GM23248 (cell line): ENCODE results near the gene SLC25A22. TPM values are rescaled to one million over a fixed set of nuclear protein-coding genes. Genes with fewer than 3 reads are reported as not detected.

Source experiments
- DNase-seq: peaks from one replicate; pipeline ENCODE4 v3.0.0-alpha.2; 2015
- H2AFZ ChIP-seq: fragments of 200-600 bp; sonication (generic); 2 replicates; pipeline ENCODE4 v1.6.1; 2016; ENCODE audit warnings: antibody characterized with exemption
- H3F3A ChIP-seq: fragments of 200-600 bp; sonication (generic); 2 replicates; pipeline ENCODE4 v1.6.1; 2016; ENCODE audit warnings: mild to moderate bottlenecking, antibody characterized with exemption, mixed run types; ENCODE audit not compliant: insufficient read depth
- H3K27ac ChIP-seq: fragments of 200-600 bp; sonication (generic); 2 replicates; pipeline ENCODE4 v1.5.1; 2016; ENCODE audit warnings: mild to moderate bottlenecking
- H3K27me3 ChIP-seq: fragments of 200-600 bp; sonication (generic); replicated peaks from 2 replicates; pipeline ENCODE4 v1.6.1; 2016; ENCODE audit warnings: mild to moderate bottlenecking; ENCODE audit not compliant: insufficient read depth
- H3K36me3 ChIP-seq: fragments of 200-600 bp; sonication (generic); 2 replicates; pipeline ENCODE4 v1.6.1; 2016; ENCODE audit warnings: low read depth, mild to moderate bottlenecking
- H3K4me1 ChIP-seq: fragments of 200-600 bp; sonication (generic); 2 replicates; pipeline ENCODE4 v1.6.1; 2016; ENCODE audit warnings: mild to moderate bottlenecking; ENCODE audit not compliant: insufficient read depth
- H3K4me2 ChIP-seq: fragments of 200-600 bp; sonication (generic); one replicate; pipeline ENCODE4 v1.6.1; 2016; ENCODE audit warnings: mild to moderate bottlenecking; ENCODE audit not compliant: unreplicated experiment
- H3K4me3 ChIP-seq: fragments of 200-600 bp; sonication (generic); 2 replicates; pipeline ENCODE4 v1.5.1; 2016; ENCODE audit warnings: mild to moderate bottlenecking
- H3K79me2 ChIP-seq: fragments of 200-600 bp; sonication (generic); 2 replicates; pipeline ENCODE4 v1.6.1; 2016; ENCODE audit warnings: mild to moderate bottlenecking; ENCODE audit not compliant: insufficient read depth
- H3K9ac ChIP-seq: fragments of 200-600 bp; sonication (generic); 2 replicates; pipeline ENCODE4 v1.6.1; 2016; ENCODE audit warnings: mild to moderate bottlenecking
- H3K9me2 ChIP-seq: fragments of 200-600 bp; sonication (generic); 2 replicates; pipeline ENCODE4 v1.6.1; 2016; ENCODE audit warnings: mixed run types, mild to moderate bottlenecking, moderate library complexity; ENCODE audit not compliant: insufficient read depth
- H3K9me3 ChIP-seq: fragments of 200-600 bp; sonication (generic); one replicate; pipeline ENCODE4 v1.6.1; 2017; ENCODE audit warnings: low read depth
- H4K20me1 ChIP-seq: fragments of 200-600 bp; sonication (generic); 2 replicates; pipeline ENCODE4 v1.6.0; 2016; ENCODE audit not compliant: insufficient read depth
- EZH2 ChIP-seq: fragments of 200-600 bp; sonication (generic); IDR thresholded peaks from 2 replicates; pipeline ENCODE4 v1.6.1; 2018; ENCODE audit warnings: antibody characterized with exemption, mild to moderate bottlenecking; ENCODE audit not compliant: insufficient read depth, poor library complexity, severe bottlenecking
- EZH2phosphoT487 ChIP-seq: fragments of 200-600 bp; sonication (generic); IDR thresholded peaks from 2 replicates; pipeline ENCODE4 v1.6.1; 2018; ENCODE audit warnings: antibody characterized with exemption, moderate library complexity, mild to moderate bottlenecking, low read depth; ENCODE audit not compliant: insufficient read depth
- WGBS, 2 experiments: methylation state at CpG; one replicate each; pipeline ENCODE4 v1.1.6; 2015 to 2017; ENCODE audit warnings: low lambda C conversion rate in 2 of 2, low coverage in 1 of 2; ENCODE audit errors: missing lambda C conversion rate in 2 of 2; 5-methylcytosine and 5-hydroxymethylcytosine counted together
- in situ Hi-C: fragments of 300-500 bp; cut with MboI; formaldehyde crosslinking; loops from 2 replicates; pipeline ENCODE4 v1.15.0; 2020
- polyA plus RNA-seq: library from polyadenylated mRNA; unstranded; fragments of >200 nt; fragmentation: Nextera tagmentation; extraction: Ambion mirVana; gene quantifications from 2 replicates; pipeline ENCODE4 v1.2.1, GENCODE V29; 2016
- total RNA-seq: library from RNA; depleted of rRNA; stranded (reverse); fragments of >200 nt; shearing (Covaris generic); gene quantifications from 2 replicates; pipeline ENCODE4 v1.2.3, GENCODE V29; 2014

SLC25A22 gene
- total and polyA plus RNA-seq, 2 experiments from 2014 or later, result 10.5 to 19.4 TPM

- Histone ChIP-seq H4K20me1 (no peaks in the 10 kb centered on the region), H2AFZ (no peak overlapping the region), H3K9me2 (no peaks in the 10 kb centered on the region), H3K36me3 (peaks cover 3% of the 10 kb centered on the region; the same call in 1 of the 2 replicates), H3K27me3 (peaks cover 7% of the 10 kb centered on the region; the same call in 1 of the 2 replicates), H3F3A (no peaks in the 10 kb centered on the region), H3K27ac (no peak overlapping the region), H3K9ac (no peak overlapping the region), H3K4me3 (no peak overlapping the region), H3K4me2 (no peak overlapping the region), H3K79me2 (peaks cover 27% of the 10 kb centered on the region), H3K4me1 (peaks cover 13% of the 10 kb centered on the region), H3K9me3 (no peaks in the 10 kb centered on the region)
- WGBS, 2 experiments, result 86% methylated on average over 12 of the region's 12 CpGs
- no peak for DNase-seq
- TF ChIP-seq EZH2 (no peak), EZH2phosphoT487 (no peak)
- in situ Hi-C loops, result no loop called here
Measured at GRCh38 chr11:825366-826226, 27.5 kb upstream of the SLC25A22 start.

- TF ChIP-seq EZH2 (no peak), EZH2phosphoT487 (no peak)
- DNase-seq, result no peak
- no peak overlapping the region for H2AFZ ChIP-seq
- H3K4me3 ChIP-seq, result no peak overlapping the region
- H3K9ac ChIP-seq, result no peak overlapping the region
- no peak overlapping the region for H3K4me2 ChIP-seq
- H3F3A ChIP-seq, result no peaks in the 10 kb centered on the region
- no peaks in the 10 kb centered on the region for H3K9me2 ChIP-seq
- no peaks in the 10 kb centered on the region for H4K20me1 ChIP-seq
- in situ Hi-C loops, result no loop called here
- H3K36me3 ChIP-seq, result peaks cover 3% of the 10 kb centered on the region; the same call in 1 of the 2 replicates
- H3K9me3 ChIP-seq, result no peaks in the 10 kb centered on the region
- WGBS, 2 experiments, result 74 to 81% methylated on average over 11 of the region's 11 CpGs
- no peak overlapping the region for H3K27ac ChIP-seq
- H3K27me3 ChIP-seq, result peaks cover 7% of the 10 kb centered on the region; the same call in 1 of the 2 replicates
- H3K79me2 ChIP-seq, result peaks cover 34% of the 10 kb centered on the region
- peaks cover 14% of the 10 kb centered on the region for H3K4me1 ChIP-seq
Measured at GRCh38 chr11:824942-825341, 26.9 kb upstream of the SLC25A22 start.

- H4K20me1 ChIP-seq, result no peaks in the 10 kb centered on the region
- 86 to 93% methylated on average over 39 to 53 of the region's 59 CpGs for WGBS, 2 experiments
- peaks cover 38% of the 10 kb centered on the region for H3K79me2 ChIP-seq
- H3F3A ChIP-seq, result no peaks in the 10 kb centered on the region
- no peak overlapping the region for H3K9ac ChIP-seq
- no peak overlapping the region for H2AFZ ChIP-seq
- H3K4me3 ChIP-seq, result no peak overlapping the region
- no peak overlapping the region for H3K4me2 ChIP-seq
- peaks cover 14% of the 10 kb centered on the region for H3K4me1 ChIP-seq
- no peaks in the 10 kb centered on the region for H3K9me3 ChIP-seq
- no peak for DNase-seq
- no peaks in the 10 kb centered on the region for H3K9me2 ChIP-seq
- in situ Hi-C loops, result no loop called here
- peaks cover 3% of the 10 kb centered on the region; the same call in 1 of the 2 replicates for H3K36me3 ChIP-seq
- H3K27ac ChIP-seq, result no peak overlapping the region
- peaks cover 7% of the 10 kb centered on the region; the same call in 1 of the 2 replicates for H3K27me3 ChIP-seq
- TF ChIP-seq EZH2 (no peak), EZH2phosphoT487 (no peak)
Measured at GRCh38 chr11:824292-824880, 26.3 kb upstream of the SLC25A22 start.

DNA sequence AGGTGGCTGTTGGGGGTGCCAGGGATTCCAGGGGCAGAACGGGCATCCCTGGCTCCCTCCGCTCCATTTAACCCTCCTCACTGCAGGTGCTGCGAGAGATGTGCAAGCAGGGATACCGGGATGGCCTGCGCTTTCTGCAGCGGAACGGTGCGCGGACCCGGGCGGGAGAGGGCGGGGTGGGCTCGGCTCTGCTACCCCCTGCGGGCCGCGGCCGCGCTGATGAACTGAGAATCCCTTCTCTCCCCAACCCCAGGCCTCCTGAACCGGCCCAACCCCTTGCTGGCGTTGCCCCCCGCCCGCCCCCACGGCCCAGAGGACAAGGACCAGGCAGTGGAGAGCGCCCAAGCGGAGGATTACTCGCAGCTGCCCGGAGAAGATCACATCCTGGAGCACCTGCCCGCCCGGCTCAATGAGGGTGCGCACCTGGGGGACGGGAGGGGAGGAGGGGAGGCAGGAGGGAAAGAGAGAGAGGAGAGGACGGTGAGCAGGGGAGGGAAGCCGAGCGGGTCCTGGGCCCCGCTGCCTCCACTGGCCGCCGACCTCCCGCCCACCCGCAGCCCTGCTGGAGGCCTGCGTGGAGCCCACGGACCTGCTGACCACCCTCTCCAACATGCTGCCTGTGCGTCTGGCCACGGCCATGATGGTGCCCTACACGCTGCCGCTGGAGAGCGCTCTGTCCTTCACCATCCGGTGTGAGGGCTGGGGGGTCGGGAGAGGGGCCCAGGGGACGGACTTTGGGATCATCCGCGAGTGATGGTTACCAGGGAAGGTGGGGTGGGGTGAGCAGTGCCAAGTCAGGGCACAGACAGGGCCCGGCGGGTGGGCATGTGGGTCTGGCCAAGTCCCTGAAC is 25.6 kb upstream of the SLC25A22 start:
- H3K4me1 ChIP-seq, result peaks cover 14% of the 10 kb centered on the region
- H4K20me1 ChIP-seq, result no peaks in the 10 kb centered on the region
- peaks cover 3% of the 10 kb centered on the region; the same call in 1 of the 2 replicates for H3K36me3 ChIP-seq
- in situ Hi-C loops, result no loop called here
- no peaks in the 10 kb centered on the region for H3K9me2 ChIP-seq
- H3F3A ChIP-seq, result no peaks in the 10 kb centered on the region
- H2AFZ ChIP-seq, result no peak overlapping the region
- no peak overlapping the region for H3K4me3 ChIP-seq
- no peaks in the 10 kb centered on the region for H3K9me3 ChIP-seq
- H3K27ac ChIP-seq, result no peak overlapping the region
- peaks cover 38% of the 10 kb centered on the region for H3K79me2 ChIP-seq
- TF ChIP-seq EZH2phosphoT487 (no peak), EZH2 (no peak)
- H3K9ac ChIP-seq, result no peak overlapping the region
- no peak overlapping the region for H3K4me2 ChIP-seq
- WGBS, 2 experiments, result 86 to 89% methylated on average over 9 to 51 of the region's 53 CpGs
- DNase-seq, result no peak
- H3K27me3 ChIP-seq, result peaks cover 7% of the 10 kb centered on the region; the same call in 1 of the 2 replicates
